ENCODE measurements around the gene SUCNR1.

DNA sequence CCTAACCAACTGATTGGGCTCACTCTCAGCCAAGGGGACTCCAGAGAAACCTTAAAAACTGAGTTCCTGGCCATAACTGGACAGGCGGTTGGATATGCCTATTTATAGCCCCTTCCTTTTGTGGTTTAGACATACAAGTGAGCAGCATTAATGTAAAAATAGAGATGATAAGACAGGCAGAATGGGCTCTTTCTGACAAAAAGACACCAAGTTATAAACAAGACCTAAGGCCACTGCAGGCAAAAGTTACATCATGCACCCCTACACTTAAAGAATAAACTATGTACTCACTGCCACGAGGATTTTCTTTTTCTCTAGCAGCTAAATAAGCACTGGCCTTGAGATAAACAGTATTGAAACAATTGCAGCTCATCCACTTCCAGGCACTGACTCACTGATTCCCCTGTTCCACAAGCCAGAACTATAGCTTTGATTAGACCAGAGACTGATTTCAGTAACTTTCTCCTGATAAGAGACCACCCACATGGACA, 30.1 kb downstream of the SUCNR1 start:
- TF ChIP-seq, protein P1, sequence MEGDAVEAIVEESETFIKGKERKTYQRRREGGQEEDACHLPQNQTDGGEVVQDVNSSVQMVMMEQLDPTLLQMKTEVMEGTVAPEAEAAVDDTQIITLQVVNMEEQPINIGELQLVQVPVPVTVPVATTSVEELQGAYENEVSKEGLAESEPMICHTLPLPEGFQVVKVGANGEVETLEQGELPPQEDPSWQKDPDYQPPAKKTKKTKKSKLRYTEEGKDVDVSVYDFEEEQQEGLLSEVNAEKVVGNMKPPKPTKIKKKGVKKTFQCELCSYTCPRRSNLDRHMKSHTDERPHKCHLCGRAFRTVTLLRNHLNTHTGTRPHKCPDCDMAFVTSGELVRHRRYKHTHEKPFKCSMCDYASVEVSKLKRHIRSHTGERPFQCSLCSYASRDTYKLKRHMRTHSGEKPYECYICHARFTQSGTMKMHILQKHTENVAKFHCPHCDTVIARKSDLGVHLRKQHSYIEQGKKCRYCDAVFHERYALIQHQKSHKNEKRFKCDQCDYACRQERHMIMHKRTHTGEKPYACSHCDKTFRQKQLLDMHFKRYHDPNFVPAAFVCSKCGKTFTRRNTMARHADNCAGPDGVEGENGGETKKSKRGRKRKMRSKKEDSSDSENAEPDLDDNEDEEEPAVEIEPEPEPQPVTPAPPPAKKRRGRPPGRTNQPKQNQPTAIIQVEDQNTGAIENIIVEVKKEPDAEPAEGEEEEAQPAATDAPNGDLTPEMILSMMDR (IDR thresholded peaks at IDR 0.05) = no peak
- TF ChIP-seq ZFX (IDR thresholded peaks at IDR 0.05; ENCODE audit: borderline replicate concordance) = no peak
